ENCODE data around the gene UBXN1. TPM values are rescaled to one million over a fixed set of nuclear protein-coding genes. Genes with fewer than 3 reads are reported as not detected.

UBXN1 gene
- total RNA-seq, 1 experiment from 2014 or later, result 153 TPM

DNA sequence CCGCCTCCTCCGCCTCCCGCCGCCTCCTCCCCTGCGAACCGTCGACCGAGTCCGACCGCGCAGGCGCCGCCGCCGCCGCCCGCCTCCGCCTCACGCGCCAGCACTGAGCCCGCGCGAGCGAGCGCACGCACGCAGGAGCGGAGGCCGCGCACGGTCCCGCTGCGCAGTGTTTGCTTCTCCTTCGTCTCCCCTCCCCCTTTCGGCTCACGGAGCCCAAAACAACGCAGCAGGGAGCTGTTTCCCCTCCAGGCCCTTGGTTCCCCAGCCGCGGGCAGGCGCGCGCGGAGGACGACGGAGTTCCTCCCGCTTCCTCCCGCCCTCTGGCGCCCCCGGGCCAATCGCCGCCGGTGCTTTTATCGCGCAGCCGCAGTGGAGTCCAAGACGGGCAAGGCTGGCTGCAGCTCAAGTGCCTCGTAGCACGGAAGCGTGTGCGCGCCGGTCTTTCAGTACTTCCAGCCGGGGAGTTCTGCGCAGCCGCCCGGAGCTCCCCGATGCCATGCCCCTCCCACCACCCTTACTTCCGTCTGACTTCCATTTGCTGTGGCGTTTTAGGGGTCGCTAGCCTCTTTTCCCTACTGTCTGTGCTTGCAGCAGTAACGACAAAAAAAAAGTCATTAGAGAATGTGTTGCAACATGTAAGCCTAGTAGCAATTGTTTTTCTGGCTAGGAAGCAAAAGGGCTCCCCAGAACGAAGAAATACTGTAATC is 48.4 kb upstream of the UBXN1 start, which contains the start of gene HNRNPUL2:
Gene HNRNPUL2 (minus strand): TSS at position 293 of the 707 bp plus-strand sequence. CDS start 301 bp downstream, outside the sequence.
- Mint-ChIP-seq H3K9me3 (ENCODE audit: unreplicated experiment) (no peaks in the 10 kb centered on the region), H3K4me1 (ENCODE audit: insufficient read depth, unreplicated experiment) (peaks cover 16% of the 10 kb centered on the region)

GRCh38 chr11:62726915-62727164 is 48.0 kb upstream of the UBXN1 start:
- intact Hi-C loops (cut with micrococcal nuclease), result no loop called here
- Mint-ChIP-seq H3K9me3 (ENCODE audit: unreplicated experiment) (no peaks in the 10 kb centered on the region), H3K4me3 (ENCODE audit: unreplicated experiment) (peak overlapping the region; percentile 92), H3K27ac (ENCODE audit: low read depth, unreplicated experiment) (peak overlapping the region; percentile 97), H3K27me3 (ENCODE audit: insufficient read depth, unreplicated experiment) (no peaks in the 10 kb centered on the region), H3K4me1 (ENCODE audit: insufficient read depth, unreplicated experiment) (peaks cover 16% of the 10 kb centered on the region), H3K36me3 (ENCODE audit: insufficient read depth, unreplicated experiment) (peaks cover 64% of the 10 kb centered on the region)
- ChIA-PET CTCF (interaction anchor here (0.6 to 3.1 kb wide), 5 partner anchors 27 to 228 kb away, joined by 3 to 22 read pairs (median 3); partner anchors contain the start of gene ZBTB3), POLR2A (interaction anchor here (0.7 to 10.3 kb wide), 35 partner anchors 11 to 1500 kb away, joined by 3 to 197 read pairs (median 13); partner anchors contain the start of genes AHNAK, B3GAT3, BSCL2 and C11orf98)
- no peak for TF ChIP-seq CTCF (IDR thresholded peaks at IDR 0.05; ENCODE audit: unreplicated experiment)
- no peak for DNase-seq (ENCODE audit: unreplicated experiment)
- BruUV-seq (replicated peaks), result TSS peak; percentile 18

More for the DNA sequence above, 48.4 kb upstream of the UBXN1 start, which contains the start of gene HNRNPUL2:
- Mint-ChIP-seq H3K27ac (ENCODE audit: low read depth, unreplicated experiment) (peak within 1 kb of the TSS; percentile 97), H3K4me3 (ENCODE audit: unreplicated experiment) (peak within 1 kb of the TSS; percentile 92), H3K27me3 (ENCODE audit: insufficient read depth, unreplicated experiment) (no peaks in the 10 kb centered on the region), H3K36me3 (ENCODE audit: insufficient read depth, unreplicated experiment) (peaks cover 64% of the 10 kb centered on the region)
- CTCF ChIA-PET, result interaction anchor here (0.6 to 3.1 kb wide), 8 partner anchors 26 to 333 kb away, joined by 3 to 22 read pairs (median 4); partner anchors contain the start of gene ZBTB3
- TF ChIP-seq CTCF (IDR thresholded peaks at IDR 0.05; ENCODE audit: unreplicated experiment), result no peak
- intact Hi-C loops (cut with micrococcal nuclease), result no loop called here
- BruUV-seq (replicated peaks), result no TSS peak
- peak; percentile 97 for DNase-seq (ENCODE audit: unreplicated experiment)
- POLR2A ChIA-PET, result interaction anchor here (0.6 to 10.3 kb wide), 45 partner anchors 11 to 1500 kb away, joined by 3 to 197 read pairs (median 8); partner anchors contain the start of genes AHNAK, B3GAT3, BSCL2 and C11orf98

- Mint-ChIP-seq H3K27me3 (ENCODE audit: insufficient read depth, unreplicated experiment) (no peaks in the 10 kb centered on the region), H3K27ac (ENCODE audit: low read depth, unreplicated experiment) (peak overlapping the region; percentile 97), H3K4me1 (ENCODE audit: insufficient read depth, unreplicated experiment) (peaks cover 16% of the 10 kb centered on the region), H3K9me3 (ENCODE audit: unreplicated experiment) (no peaks in the 10 kb centered on the region), H3K36me3 (ENCODE audit: insufficient read depth, unreplicated experiment) (peaks cover 64% of the 10 kb centered on the region), H3K4me3 (ENCODE audit: unreplicated experiment) (peak overlapping the region; percentile 92)
- POLR2A ChIA-PET, result interaction anchor here (0.6 to 10.3 kb wide), 30 partner anchors 14 to 1501 kb away, joined by 3 to 197 read pairs (median 19); partner anchors contain the start of genes AHNAK, B3GAT3, BSCL2 and C11orf98
- CTCF ChIA-PET, result interaction anchor here (0.7 to 3.1 kb wide), 3 partner anchors 21 to 58 kb away, joined by 3 to 22 read pairs (median 3); no protein-coding TSS in a partner anchor
- intact Hi-C loops (cut with micrococcal nuclease), result no loop called here
- BruUV-seq (replicated peaks), result no TSS peak
- DNase-seq (ENCODE audit: unreplicated experiment), result no peak
- no peak for TF ChIP-seq CTCF (IDR thresholded peaks at IDR 0.05; ENCODE audit: unreplicated experiment)
Observed at GRCh38 chr11:62726156-62726914, 47.5 kb upstream of the UBXN1 start.

DNA sequence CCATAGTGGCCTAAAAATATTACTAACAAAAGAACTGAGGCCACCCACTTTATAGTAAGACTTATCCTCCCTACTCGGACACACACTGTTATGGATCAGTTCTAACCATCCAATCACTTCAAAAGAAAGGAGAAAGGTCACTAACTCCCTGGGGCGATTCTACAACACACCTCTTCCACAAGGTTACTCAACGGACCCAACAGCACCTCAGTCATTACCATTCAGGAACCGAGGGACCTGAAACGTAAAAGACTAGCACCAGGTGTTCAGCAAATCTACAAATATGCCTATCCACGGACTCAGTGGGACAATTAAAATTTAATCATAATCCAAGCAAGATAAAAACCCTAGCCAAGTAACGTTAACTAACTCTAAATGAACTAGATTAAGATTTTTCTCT is 46.8 kb upstream of the UBXN1 start:
- H3K4me1 Mint-ChIP-seq (ENCODE audit: insufficient read depth, unreplicated experiment), result peaks cover 16% of the 10 kb centered on the region
- no peaks in the 10 kb centered on the region for H3K27me3 Mint-ChIP-seq (ENCODE audit: insufficient read depth, unreplicated experiment)
- H3K4me3 Mint-ChIP-seq (ENCODE audit: unreplicated experiment), result peak overlapping the region; percentile 92
- H3K36me3 Mint-ChIP-seq (ENCODE audit: insufficient read depth, unreplicated experiment), result peaks cover 70% of the 10 kb centered on the region
- CTCF ChIA-PET, result interaction anchor here (0.7 to 3.1 kb wide), 3 partner anchors 20 to 58 kb away, joined by 3 to 22 read pairs (median 3); no protein-coding TSS in a partner anchor
- no TSS peak for BruUV-seq (replicated peaks)
- peak; percentile 47 for DNase-seq (ENCODE audit: unreplicated experiment)
- no peak for TF ChIP-seq CTCF (IDR thresholded peaks at IDR 0.05; ENCODE audit: unreplicated experiment)
- no peaks in the 10 kb centered on the region for H3K9me3 Mint-ChIP-seq (ENCODE audit: unreplicated experiment)
- intact Hi-C loops (cut with micrococcal nuclease), result no loop called here
- POLR2A ChIA-PET, result interaction anchor here (0.7 to 10.3 kb wide), 18 partner anchors 13 to 156 kb away, joined by 3 to 197 read pairs (median 37); partner anchors contain the start of genes B3GAT3, BSCL2, C11orf98 and CSKMT
- peak overlapping the region; percentile 97 for H3K27ac Mint-ChIP-seq (ENCODE audit: low read depth, unreplicated experiment)
